Body of pancreas (tissue), 4 donors: ENCODE results near the gene CGRRF1. TPM values are rescaled to one million over a fixed set of nuclear protein-coding genes. Genes with fewer than 3 reads are reported as not detected.

Source experiments
- ATAC-seq: fragments of 150-250 bp; one replicate; pipeline ENCODE4 v1.9.1; 2016
- DNase-seq, 4 donors: peaks; one replicate each; pipeline ENCODE4 v3.0.0-alpha.2; 2019
- H3K27ac ChIP-seq, 4 donors: fragments of 200-600 bp; sonication (generic); 1 replicate in 3 of 4; 2 replicates in 1 of 4; pipeline versions ENCODE4 v1.5.1 to v1.6.1; 2016 to 2019; ENCODE audit warnings: mild to moderate bottlenecking in 1 of 4, mixed read lengths in 1 of 4, moderate library complexity in 1 of 4
- H3K27me3 ChIP-seq, 2 donors: fragments of 200-600 bp; sonication (generic); one replicate each; pipeline ENCODE4 v1.6.0; 2016; ENCODE audit warnings: mild to moderate bottlenecking in 1 of 2
- H3K36me3 ChIP-seq, 2 donors: fragments of 200-600 bp; sonication (generic); replicated peaks in 1 of 2; 2 replicates each; pipeline ENCODE4 v1.5.1; 2016; ENCODE audit warnings: low read depth in 2 of 2; ENCODE audit not compliant: insufficient read depth in 1 of 2
- H3K4me1 ChIP-seq: fragments of 200-600 bp; sonication (generic); one replicate; pipeline ENCODE4 v1.6.0; 2016
- H3K4me3 ChIP-seq, 2 donors: fragments of 200-600 bp; sonication (generic); 1 replicate in 1 of 2; 2 replicates in 1 of 2; pipeline ENCODE4 v1.5.1; 2016 to 2019
- H3K9me3 ChIP-seq, 3 donors: fragments of 200-600 bp; sonication (generic); 1 replicate in 2 of 3; 2 replicates in 1 of 3; pipeline ENCODE4 v1.5.1; 2016
- POLR2A ChIP-seq, 3 donors: fragments of 450-650 bp; IDR thresholded peaks; one replicate each; pipeline ENCODE4 v1.6.1; 2016; ENCODE audit warnings: antibody characterized with exemption in 3 of 3, mild to moderate bottlenecking in 2 of 3
- WGBS, 2 donors: methylation state at CpG; one replicate each; pipeline ENCODE4 v1.1.5; 2017; 5-methylcytosine and 5-hydroxymethylcytosine counted together
- intact Hi-C: fragments of 100-400 bp; cut with DNase I; formaldehyde crosslinking; loops from one replicate; pipeline ENCODE4 v1.15.1; 2023
- total RNA-seq, 2 donors: library from RNA; depleted of rRNA; stranded (reverse); fragments of >200 nt; gene quantifications; one replicate each; pipeline ENCODE4 v1.1.0, GENCODE V29; 2016
- TF ChIP-seq, protein P1 (sequence below), 7 experiments: fragments of 450-650 bp in 4 of 7; fragments of 200-600 bp in 3 of 7; sonication (generic) in 3 of 7; IDR thresholded peaks; one replicate each; pipeline ENCODE4 v1.5.1; 2016 to 2019; ENCODE audit warnings: antibody characterized with exemption in 7 of 7

The CGRRF1 gene
- total RNA-seq, 2 donors from 2014 or later, result 6.3 to 11.4 TPM

GRCh38 chr14:54547583-54547982, 37.9 kb downstream of the CGRRF1 start:
- TF ChIP-seq, protein P1, sequence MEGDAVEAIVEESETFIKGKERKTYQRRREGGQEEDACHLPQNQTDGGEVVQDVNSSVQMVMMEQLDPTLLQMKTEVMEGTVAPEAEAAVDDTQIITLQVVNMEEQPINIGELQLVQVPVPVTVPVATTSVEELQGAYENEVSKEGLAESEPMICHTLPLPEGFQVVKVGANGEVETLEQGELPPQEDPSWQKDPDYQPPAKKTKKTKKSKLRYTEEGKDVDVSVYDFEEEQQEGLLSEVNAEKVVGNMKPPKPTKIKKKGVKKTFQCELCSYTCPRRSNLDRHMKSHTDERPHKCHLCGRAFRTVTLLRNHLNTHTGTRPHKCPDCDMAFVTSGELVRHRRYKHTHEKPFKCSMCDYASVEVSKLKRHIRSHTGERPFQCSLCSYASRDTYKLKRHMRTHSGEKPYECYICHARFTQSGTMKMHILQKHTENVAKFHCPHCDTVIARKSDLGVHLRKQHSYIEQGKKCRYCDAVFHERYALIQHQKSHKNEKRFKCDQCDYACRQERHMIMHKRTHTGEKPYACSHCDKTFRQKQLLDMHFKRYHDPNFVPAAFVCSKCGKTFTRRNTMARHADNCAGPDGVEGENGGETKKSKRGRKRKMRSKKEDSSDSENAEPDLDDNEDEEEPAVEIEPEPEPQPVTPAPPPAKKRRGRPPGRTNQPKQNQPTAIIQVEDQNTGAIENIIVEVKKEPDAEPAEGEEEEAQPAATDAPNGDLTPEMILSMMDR (IDR thresholded peaks at IDR 0.05), result no peak
- TF ChIP-seq POLR2A (IDR thresholded peaks at IDR 0.05), result no peak

DNA sequence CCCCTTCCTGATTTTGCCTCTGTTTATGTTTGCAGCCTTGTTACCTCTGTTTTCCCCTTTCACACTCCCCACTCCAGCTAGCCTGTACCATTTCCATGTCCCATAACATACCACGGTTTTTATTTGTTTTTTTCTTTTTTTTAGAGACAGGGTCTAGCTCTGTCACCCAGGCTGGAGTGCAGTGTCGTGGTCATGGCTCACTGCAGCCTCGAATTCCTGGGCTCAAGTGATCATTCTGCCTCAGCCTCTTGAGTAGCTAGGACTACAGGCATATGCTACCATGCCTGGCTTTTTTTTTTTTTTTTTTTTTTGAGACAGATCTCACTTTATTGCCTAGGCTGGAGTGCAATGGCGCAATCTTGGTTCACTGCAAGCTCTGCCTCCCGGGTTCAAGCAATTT, 38.8 kb downstream of the CGRRF1 start:
- Histone ChIP-seq H3K27ac (no peak overlapping the region), H3K27me3 (no peaks in the 10 kb centered on the region), H3K4me1 (no peaks in the 10 kb centered on the region), H3K9me3 (no peaks in the 10 kb centered on the region), H3K36me3 (no peaks in the 10 kb centered on the region), H3K4me3 (no peak overlapping the region)
- whole genome bisulfite sequencing, 2 donors, result 59 to 73% methylated on average over 5 of the region's 5 CpGs
- intact Hi-C loops, result no loop called here
- no peak for DNase-seq
- TF ChIP-seq, protein P1 (IDR thresholded peaks at IDR 0.05), result no peak
- no peak for TF ChIP-seq POLR2A (IDR thresholded peaks at IDR 0.05)
- ATAC-seq, result no peak

More at GRCh38 chr14:54547583-54547982, 37.9 kb downstream of the CGRRF1 start:
- no peak for ATAC-seq
- intact Hi-C loops, result no loop called here
- Histone ChIP-seq H3K4me3 (no peak overlapping the region), H3K4me1 (no peaks in the 10 kb centered on the region), H3K27me3 (no peaks in the 10 kb centered on the region), H3K9me3 (no peaks in the 10 kb centered on the region), H3K27ac (no peak overlapping the region), H3K36me3 (no peaks in the 10 kb centered on the region)
- 91 to 100% methylated on average over 3 of the region's 3 CpGs for WGBS, 2 donors
- no peak for DNase-seq

DNA sequence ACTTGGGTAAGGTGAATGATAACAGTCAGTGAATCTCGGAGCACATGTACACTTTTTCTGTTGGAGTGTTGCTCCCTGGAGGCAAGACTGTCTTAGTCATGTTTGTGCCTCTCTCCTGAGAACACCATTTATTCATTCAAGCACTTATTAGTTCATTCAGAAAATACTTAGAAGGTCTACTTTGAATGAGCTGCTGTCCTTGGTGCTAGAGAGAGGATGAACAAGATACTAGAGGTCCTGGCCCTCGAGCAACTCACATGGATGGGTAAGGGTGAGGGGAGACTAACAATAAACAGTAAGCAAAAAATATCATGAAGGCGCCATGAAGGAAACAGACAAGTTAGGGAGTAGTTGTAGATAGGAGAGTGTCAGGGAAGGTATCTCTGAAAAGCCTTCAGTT, 40.2 kb downstream of the CGRRF1 start:
- Histone ChIP-seq H3K4me3 (no peak overlapping the region), H3K36me3 (no peaks in the 10 kb centered on the region), H3K4me1 (no peaks in the 10 kb centered on the region), H3K9me3 (no peaks in the 10 kb centered on the region), H3K27me3 (no peaks in the 10 kb centered on the region), H3K27ac (no peak overlapping the region)
- ATAC-seq (no peak), DNase-seq (no peak)
- TF ChIP-seq POLR2A (IDR thresholded peaks at IDR 0.05), result no peak
- TF ChIP-seq, protein P1 (IDR thresholded peaks at IDR 0.05), result no peak
- WGBS, 2 donors, result 86 to 91% methylated on average over 3 of the region's 3 CpGs
- intact Hi-C loops, result no loop called here

- no peaks in the 10 kb centered on the region for H3K27me3 ChIP-seq
Measured at GRCh38 chr14:54550514-54550913, 40.8 kb downstream of the CGRRF1 start.

DNA sequence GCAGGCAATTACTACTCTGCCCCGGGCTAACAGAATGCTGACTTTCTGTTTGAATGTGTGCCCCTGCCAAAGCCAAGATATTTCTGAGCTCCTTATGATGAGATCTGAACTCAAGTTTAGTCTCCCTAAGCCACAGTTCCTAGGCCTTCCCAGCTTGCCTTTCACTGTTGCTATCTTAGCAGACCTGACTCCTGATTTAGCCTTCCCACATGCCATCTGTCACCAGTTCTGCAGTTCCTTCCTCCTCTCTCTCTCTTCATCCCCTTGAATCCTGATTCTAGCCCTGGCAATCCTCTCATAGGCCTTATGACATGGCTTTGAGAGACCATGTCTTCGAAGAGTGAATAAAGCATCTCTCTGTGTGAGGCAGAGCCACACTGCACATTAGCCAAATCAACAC, 44.7 kb downstream of the CGRRF1 start:
- no peak for ATAC-seq
- intact Hi-C loops, result no loop called here
- TF ChIP-seq, protein P1 (IDR thresholded peaks at IDR 0.05), result no peak
- TF ChIP-seq POLR2A (IDR thresholded peaks at IDR 0.05), result no peak
- no peak for DNase-seq
- H3K4me1 ChIP-seq, result no peaks in the 10 kb centered on the region
- H3K4me3 ChIP-seq, result no peak overlapping the region
- H3K9me3 ChIP-seq, result no peaks in the 10 kb centered on the region
- no peak overlapping the region for H3K27ac ChIP-seq
- H3K27me3 ChIP-seq, result no peaks in the 10 kb centered on the region
- H3K36me3 ChIP-seq, result no peaks in the 10 kb centered on the region
- WGBS, 2 donors, result 83 to 90% methylated on average over 2 of the region's 2 CpGs

More at GRCh38 chr14:54550514-54550913, 40.8 kb downstream of the CGRRF1 start:
- ATAC-seq (no peak), DNase-seq (no peak)
- Histone ChIP-seq H3K27ac (no peak overlapping the region), H3K9me3 (no peaks in the 10 kb centered on the region), H3K36me3 (no peaks in the 10 kb centered on the region), H3K4me1 (no peaks in the 10 kb centered on the region), H3K4me3 (no peak overlapping the region)
- intact Hi-C loops, result no loop called here
- TF ChIP-seq POLR2A (IDR thresholded peaks at IDR 0.05), result no peak
- TF ChIP-seq, protein P1 (IDR thresholded peaks at IDR 0.05), result no peak
- 64 to 85% methylated on average over 1 of the region's 1 CpG for WGBS, 2 donors
